ENCODE measurements around the gene TRAF4.

GRCh38 chr17:28740406-28741357, 3.1 kb upstream of the TRAF4 start:
- TF ChIP-seq CTCF (IDR thresholded peaks at IDR 0.05) (no peak), EP300 (IDR thresholded peaks at IDR 0.05) (no peak), POLR2AphosphoS5 (IDR thresholded peaks at IDR 0.05) (no peak)
